CD4-positive, alpha-beta T cell (primary cell): ENCODE measurements around the gene CCDC137. TPM values are rescaled to one million over a fixed set of nuclear protein-coding genes. Genes with fewer than 3 reads are reported as not detected.

Experiments used
- ATAC-seq: fragments of 200-7000 bp; cut with Tn5 transposase; one replicate; pipeline ENCODE4 v1.10.0; 2022; ENCODE audit warnings: mild to moderate bottlenecking; ENCODE audit not compliant: poor library complexity
- CTCF ChIA-PET: fragments of 350-600 bp; sonication (Branson Sonifier 250); formaldehyde crosslinking; loops from one replicate; lab custom pipeline; 2021; ENCODE audit warnings: antibody characterized with exemption, inconsistent platforms; lab: Charles Lee
- POLR2A ChIA-PET: fragments of 350-600 bp; sonication (Branson Sonifier 250); formaldehyde crosslinking; loops from one replicate; lab custom pipeline; 2021; ENCODE audit warnings: antibody characterized with exemption, inconsistent platforms; lab: Charles Lee
- DNase-seq, 14 experiments: peaks; one replicate each; pipeline ENCODE4 v3.0.0-alpha.2; 2013 to 2020; ENCODE audit warnings: mixed read lengths in 2 of 14
- H3K27ac ChIP-seq, 2 donors: one replicate each; pipeline versions ENCODE4 v1.5.1 to v1.7.0; 2013; ENCODE audit warnings: low read length in 2 of 2, low read depth in 1 of 2, mild to moderate bottlenecking in 1 of 2
- H3K27me3 ChIP-seq, 2 experiments: 1 replicate in 1 of 2; 2 replicates in 1 of 2; pipeline versions ENCODE4 v1.6.1 to v1.7.0; 2013; ENCODE audit warnings: low read length in 2 of 2, control low read depth in 1 of 2, mild to moderate bottlenecking in 1 of 2, moderate library complexity in 1 of 2; ENCODE audit not compliant: insufficient read depth in 2 of 2, control insufficient read depth in 1 of 2
- H3K36me3 ChIP-seq: one replicate; pipeline ENCODE4 v1.6.1; 2013; ENCODE audit warnings: low read length, control low read depth; ENCODE audit not compliant: insufficient read depth
- H3K4me1 ChIP-seq: one replicate; pipeline ENCODE4 v1.6.1; 2013; ENCODE audit warnings: low read length, control low read depth; ENCODE audit not compliant: insufficient read depth
- H3K4me3 ChIP-seq: one replicate; pipeline ENCODE4 v1.5.1; 2013; ENCODE audit warnings: mild to moderate bottlenecking, low read length, moderate library complexity
- H3K9me3 ChIP-seq, 2 experiments: 1 replicate in 1 of 2; 2 replicates in 1 of 2; pipeline versions ENCODE4 v1.6.1 to v1.7.0; 2013; ENCODE audit warnings: low read length in 2 of 2, mild to moderate bottlenecking in 2 of 2, control low read depth in 1 of 2, moderate library complexity in 1 of 2; ENCODE audit not compliant: control insufficient read depth in 1 of 2, insufficient read depth in 1 of 2
- H3K27ac Mint-ChIP-seq: one replicate; pipeline ENCODE4 v1.8.0; 2020; ENCODE audit warnings: mixed read lengths
- H3K27me3 Mint-ChIP-seq: one replicate; pipeline ENCODE4 v1.8.0; 2021; ENCODE audit warnings: mixed read lengths
- H3K36me3 Mint-ChIP-seq: one replicate; pipeline ENCODE4 v1.8.0; 2021; ENCODE audit warnings: low read depth, mixed read lengths
- H3K4me1 Mint-ChIP-seq: one replicate; pipeline ENCODE4 v1.8.0; 2021; ENCODE audit warnings: low read depth, mixed read lengths
- H3K4me3 Mint-ChIP-seq: one replicate; pipeline ENCODE4 v1.8.0; 2020; ENCODE audit warnings: mild to moderate bottlenecking, mixed read lengths
- H3K9me3 Mint-ChIP-seq: one replicate; pipeline ENCODE4 v1.8.0; 2020; ENCODE audit warnings: mixed read lengths
- CTCF ChIP-seq: fragments of 200-600 bp; IDR thresholded peaks from one replicate; pipeline ENCODE4 v1.8.0; 2022; ENCODE audit warnings: antibody characterized with exemption, mild to moderate bottlenecking
- intact Hi-C, 2 experiments: fragments of 100-400 bp; cut with DNase I in 1 of 2; cut with micrococcal nuclease in 1 of 2; formaldehyde crosslinking; loops; one replicate each; pipeline versions ENCODE4 v1.15.1 to v1.9.0; 2023 to 2025; cut with DNase I, micrococcal nuclease
- total RNA-seq, 174 experiments: library from RNA in 2 of 174; stranded (reverse) in 2 of 174; gene quantifications; one replicate each; pipeline ENCODE4 v1.2.3 and lab custom pipeline; 2021 to 2026

CCDC137 gene
- total RNA-seq, 2 experiments from 2014 or later = 20.8 to 21.7 TPM

GRCh38 chr17:81703747-81704654 lies 37.5 kb downstream of the CCDC137 start:
- ChIA-PET POLR2A (interaction anchor here (0.6 to 4.7 kb wide), 14 partner anchors 7 to 625 kb away, joined by 3 to 43 read pairs (median 4); partner anchors contain the start of genes ARHGDIA, ARL16, CCDC137 and DCXR), CTCF (interaction anchor here (1.3 kb wide), 1 partner anchor 24 kb away, joined by 3 read pairs; no protein-coding TSS in a partner anchor)
- H3K36me3 ChIP-seq = peaks cover 39% of the 10 kb centered on the region
- no peaks in the 10 kb centered on the region for H3K27me3 ChIP-seq
- no peaks in the 10 kb centered on the region for H3K9me3 Mint-ChIP-seq
- peak overlapping the region; percentile 97 for H3K27ac Mint-ChIP-seq
- intact Hi-C loops = loop anchor here (1.0 to 5.0 kb wide), 5 partner anchors 7 to 223 kb away; partner anchors contain the start of genes CCDC137 (in 1 of the 2), HGS (in 1 of the 2), MAFG (in 1 of the 2) and NPLOC4 (in 1 of the 2)
- H3K4me3 ChIP-seq = peak overlapping the region; percentile 93
- peak; percentile 15 for ATAC-seq
- TF ChIP-seq CTCF = no peak
- peak overlapping the region; percentile 94 for H3K4me3 Mint-ChIP-seq
- peaks cover 39% of the 10 kb centered on the region for H3K4me1 ChIP-seq
- H3K36me3 Mint-ChIP-seq = peaks cover 50% of the 10 kb centered on the region
- no peaks in the 10 kb centered on the region for H3K27me3 Mint-ChIP-seq
- no peaks in the 10 kb centered on the region for H3K9me3 ChIP-seq
- H3K4me1 Mint-ChIP-seq = peaks cover 30% of the 10 kb centered on the region
- peak overlapping the region; percentile 34 to 94 for H3K27ac ChIP-seq
- peak in 2 of 14 experiments; percentile 28 to 45 for DNase-seq

- CTCF ChIA-PET = no interaction called here
- peaks cover 46% of the 10 kb centered on the region for H3K4me1 ChIP-seq
- TF ChIP-seq CTCF = no peak
- DNase-seq (peak in 1 of 14 experiments; percentile 23), ATAC-seq (no peak)
- H3K27me3 ChIP-seq = no peaks in the 10 kb centered on the region
- Mint-ChIP-seq H3K9me3 (no peaks in the 10 kb centered on the region), H3K4me3 (peak overlapping the region; percentile 17), H3K36me3 (peaks cover 44% of the 10 kb centered on the region), H3K27ac (no peak overlapping the region), H3K27me3 (no peaks in the 10 kb centered on the region), H3K4me1 (peaks cover 40% of the 10 kb centered on the region)
- H3K36me3 ChIP-seq = peaks cover 32% of the 10 kb centered on the region
- POLR2A ChIA-PET = interaction anchor here (0.6 to 4.7 kb wide), 5 partner anchors 11 to 150 kb away, joined by 3 to 43 read pairs (median 4); partner anchors contain the start of genes ARL16 and HGS
- no peaks in the 10 kb centered on the region for H3K9me3 ChIP-seq
- H3K27ac ChIP-seq = no peak overlapping the region
- intact Hi-C loops = no loop called here
- no peak overlapping the region for H3K4me3 ChIP-seq
These were observed 39.1 kb downstream of the CCDC137 start for GRCh38 chr17:81705518-81706231.

- ChIA-PET POLR2A (no interaction called here), CTCF (no interaction called here)
- H3K27ac ChIP-seq = no peak overlapping the region
- no peak for TF ChIP-seq CTCF
- no peak for ATAC-seq
- peaks cover 26% of the 10 kb centered on the region for H3K36me3 ChIP-seq
- no peaks in the 10 kb centered on the region for H3K9me3 Mint-ChIP-seq
- no peaks in the 10 kb centered on the region for H3K9me3 ChIP-seq
- H3K4me3 ChIP-seq = no peak overlapping the region
- H3K27ac Mint-ChIP-seq = no peak overlapping the region
- intact Hi-C loops = no loop called here
- H3K4me1 Mint-ChIP-seq = peaks cover 42% of the 10 kb centered on the region
- no peaks in the 10 kb centered on the region for H3K27me3 ChIP-seq
- DNase-seq = no peak
- H3K27me3 Mint-ChIP-seq = no peaks in the 10 kb centered on the region
- peaks cover 46% of the 10 kb centered on the region for H3K4me1 ChIP-seq
- peaks cover 39% of the 10 kb centered on the region for H3K36me3 Mint-ChIP-seq
- peak overlapping the region; percentile 56 for H3K4me3 Mint-ChIP-seq
These were observed 39.7 kb downstream of the CCDC137 start for GRCh38 chr17:81706232-81706611.
